Endothelial cell of umbilical vein (primary cell): ENCODE measurements around the gene ATP13A2.

Source experiments
- CTCF ChIP-seq, 2 donors: IDR thresholded peaks; 1 replicate in 1 of 2; 2 replicates in 1 of 2; pipeline ENCODE4 v1.5.1; 2011; ENCODE audit warnings: low read length in 2 of 2, mild to moderate bottlenecking in 2 of 2, moderate library complexity in 2 of 2, control low read depth in 1 of 2, inconsistent platforms in 1 of 2, low read depth in 1 of 2; ENCODE audit not compliant: insufficient read depth in 1 of 2; ENCODE audit errors: extremely low read depth in 1 of 2
- EZH2 ChIP-seq: IDR thresholded peaks from 2 replicates; pipeline ENCODE4 v1.6.1; 2012; ENCODE audit warnings: borderline replicate concordance, low read depth, mild to moderate bottlenecking, moderate library complexity, low read length, inconsistent platforms; ENCODE audit not compliant: severe bottlenecking
- JUN ChIP-seq: IDR thresholded peaks from 2 replicates; pipeline ENCODE4 v1.6.1; 2011; ENCODE audit warnings: borderline replicate concordance, low read depth; ENCODE audit not compliant: insufficient read length, insufficient read depth
- MAX ChIP-seq: IDR thresholded peaks from 2 replicates; pipeline ENCODE4 v1.6.1; 2011; ENCODE audit not compliant: insufficient read depth, insufficient read length
- POLR2A ChIP-seq: IDR thresholded peaks from 2 replicates; pipeline ENCODE4 v1.6.1; 2012; ENCODE audit warnings: low read depth, mild to moderate bottlenecking, control low read depth, low read length
- POLR2AphosphoS5 ChIP-seq: IDR thresholded peaks from 2 replicates; pipeline ENCODE4 v1.6.1; 2012; ENCODE audit warnings: low read depth, mild to moderate bottlenecking, control low read depth, low read length, moderate library complexity; ENCODE audit not compliant: insufficient read depth

- TF ChIP-seq POLR2A (no peak), EZH2 (no peak), CTCF (IDR thresholded peaks at IDR 0.05; ENCODE audit: extremely low read depth in 1 of 2, insufficient read depth in 1 of 2, low read depth in 1 of 2, low read length in 2 of 2) (no peak), MAX (no peak), POLR2AphosphoS5 (no peak), JUN (no peak)
These were observed 9.8 kb downstream of the ATP13A2 start for GRCh38 chr1:17001760-17002523.
